A673 (cell line): ENCODE results near the gene DHX38.

Source experiments
- EZH2 ChIP-seq: fragments of 200-600 bp; sonication (generic); IDR thresholded peaks from 2 replicates; pipeline ENCODE4 v1.6.1; 2017; ENCODE audit warnings: borderline replicate concordance, low read depth, mild to moderate bottlenecking, mixed read lengths, antibody characterized with exemption, low read length; ENCODE audit not compliant: poor library complexity, severe bottlenecking
- TF ChIP-seq, protein P1 (sequence below): fragments of 300-800, 200-600 bp; sonication (generic); conservative IDR thresholded peaks from 2 replicates; pipeline ENCODE4 v1.5.1; 2017; ENCODE audit warnings: low read depth, mild to moderate bottlenecking, antibody characterized with exemption, low read length, moderate library complexity, mixed read lengths

DNA sequence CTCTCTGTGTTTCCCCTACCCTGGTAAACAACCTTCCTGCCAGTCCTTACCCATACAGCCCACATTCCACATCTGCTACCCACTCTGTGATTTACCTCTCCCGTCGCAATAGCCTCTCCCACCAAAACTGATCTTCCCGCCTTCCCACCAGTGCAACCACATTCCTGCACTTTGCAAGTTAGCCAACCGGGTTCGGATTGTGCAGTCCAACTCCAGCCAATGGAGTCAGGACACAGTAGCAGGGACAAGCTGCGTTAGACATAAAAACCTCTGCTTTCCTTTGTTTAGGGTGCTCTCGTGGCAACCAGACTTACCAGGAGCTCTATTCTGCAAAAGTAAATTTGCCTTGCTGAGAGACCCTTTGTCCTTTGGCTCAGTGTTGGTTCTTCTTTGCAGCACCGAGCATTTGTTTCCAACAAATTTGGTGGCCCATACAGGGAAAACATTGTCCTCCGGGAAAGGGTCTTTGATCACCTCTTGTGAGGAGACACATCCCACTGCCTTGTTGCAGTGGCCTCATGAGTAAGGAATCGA is 29.2 kb upstream of the DHX38 start:
- TF ChIP-seq, protein P1, sequence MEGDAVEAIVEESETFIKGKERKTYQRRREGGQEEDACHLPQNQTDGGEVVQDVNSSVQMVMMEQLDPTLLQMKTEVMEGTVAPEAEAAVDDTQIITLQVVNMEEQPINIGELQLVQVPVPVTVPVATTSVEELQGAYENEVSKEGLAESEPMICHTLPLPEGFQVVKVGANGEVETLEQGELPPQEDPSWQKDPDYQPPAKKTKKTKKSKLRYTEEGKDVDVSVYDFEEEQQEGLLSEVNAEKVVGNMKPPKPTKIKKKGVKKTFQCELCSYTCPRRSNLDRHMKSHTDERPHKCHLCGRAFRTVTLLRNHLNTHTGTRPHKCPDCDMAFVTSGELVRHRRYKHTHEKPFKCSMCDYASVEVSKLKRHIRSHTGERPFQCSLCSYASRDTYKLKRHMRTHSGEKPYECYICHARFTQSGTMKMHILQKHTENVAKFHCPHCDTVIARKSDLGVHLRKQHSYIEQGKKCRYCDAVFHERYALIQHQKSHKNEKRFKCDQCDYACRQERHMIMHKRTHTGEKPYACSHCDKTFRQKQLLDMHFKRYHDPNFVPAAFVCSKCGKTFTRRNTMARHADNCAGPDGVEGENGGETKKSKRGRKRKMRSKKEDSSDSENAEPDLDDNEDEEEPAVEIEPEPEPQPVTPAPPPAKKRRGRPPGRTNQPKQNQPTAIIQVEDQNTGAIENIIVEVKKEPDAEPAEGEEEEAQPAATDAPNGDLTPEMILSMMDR = no peak
- no peak for TF ChIP-seq EZH2
